ENCODE data around the gene MAT2A.
A peak's percentile ranks its signal among the peaks of the same experiment; 100 is the strongest.

Gene MAT2A

GRCh38 chr2:85538507-85539360 lies at the start of gene MAT2A:
Gene MAT2A, plus strand, starts transcription at chr2:85539168. Its CDS starts 120 bp downstream, at chr2:85539288.
- DNase-seq, result peak; percentile 79

GRCh38 chr2:85490861-85491755 lies 47.9 kb upstream of the MAT2A start:
- DNase-seq, result no peak

GRCh38 chr2:85496436-85496835 lies 42.5 kb upstream of the MAT2A start:
- DNase-seq, result no peak

- DNase-seq, result no peak
Measured at GRCh38 chr2:85497944-85498630, 40.9 kb upstream of the MAT2A start.

GRCh38 chr2:85501248-85501647 lies 37.7 kb upstream of the MAT2A start:
- DNase-seq, result no peak

- no peak for DNase-seq
Measured at GRCh38 chr2:85502720-85503119, 36.2 kb upstream of the MAT2A start.

- DNase-seq, result no peak
Measured at GRCh38 chr2:85503168-85503850, 35.7 kb upstream of the MAT2A start.

- no peak for DNase-seq
Measured at GRCh38 chr2:85503851-85504777, 34.9 kb upstream of the MAT2A start.

GRCh38 chr2:85504778-85505261 lies 34.1 kb upstream of the MAT2A start:
- peak; percentile 67 for DNase-seq

- no peak for DNase-seq
Measured at GRCh38 chr2:85505551-85506238, 33.3 kb upstream of the MAT2A start.

- no peak for DNase-seq
Measured at GRCh38 chr2:85506768-85507181, 32.2 kb upstream of the MAT2A start.

- DNase-seq, result no peak
Measured at GRCh38 chr2:85511008-85511811, 27.8 kb upstream of the MAT2A start.

- DNase-seq, result no peak
Measured at GRCh38 chr2:85514323-85514722, 24.6 kb upstream of the MAT2A start.

- no peak for DNase-seq
Measured at GRCh38 chr2:85516653-85517389, 22.1 kb upstream of the MAT2A start.

- no peak for DNase-seq
Measured at GRCh38 chr2:85522090-85522647, 16.8 kb upstream of the MAT2A start.

- DNase-seq, result no peak
Measured at GRCh38 chr2:85523062-85523902, 15.7 kb upstream of the MAT2A start.

- DNase-seq, result no peak
Measured at GRCh38 chr2:85523903-85524335, 15.0 kb upstream of the MAT2A start.

All from DMS153 (cell line).